H4 (cell line): Measurements from ENCODE around the gene OGFR. TPM values are rescaled to one million over a fixed set of nuclear protein-coding genes. Genes with fewer than 3 reads are reported as not detected.

Source experiments
- DNase-seq: peaks from one replicate; pipeline ENCODE4 v3.0.0-alpha.2; 2015; ENCODE audit warnings: low spot score
- total RNA-seq: library from RNA; depleted of rRNA; stranded (reverse); fragments of >200 nt; shearing (Covaris generic); gene quantifications from 2 replicates; pipeline ENCODE4 v1.2.3, GENCODE V29; 2014; rRNA removed

The OGFR gene
- total RNA-seq, 1 experiment from 2014 or later: 30.9 TPM

GRCh38 chr20:62859721-62860120 is 55.1 kb downstream of the OGFR start:
- no peak for DNase-seq

DNA sequence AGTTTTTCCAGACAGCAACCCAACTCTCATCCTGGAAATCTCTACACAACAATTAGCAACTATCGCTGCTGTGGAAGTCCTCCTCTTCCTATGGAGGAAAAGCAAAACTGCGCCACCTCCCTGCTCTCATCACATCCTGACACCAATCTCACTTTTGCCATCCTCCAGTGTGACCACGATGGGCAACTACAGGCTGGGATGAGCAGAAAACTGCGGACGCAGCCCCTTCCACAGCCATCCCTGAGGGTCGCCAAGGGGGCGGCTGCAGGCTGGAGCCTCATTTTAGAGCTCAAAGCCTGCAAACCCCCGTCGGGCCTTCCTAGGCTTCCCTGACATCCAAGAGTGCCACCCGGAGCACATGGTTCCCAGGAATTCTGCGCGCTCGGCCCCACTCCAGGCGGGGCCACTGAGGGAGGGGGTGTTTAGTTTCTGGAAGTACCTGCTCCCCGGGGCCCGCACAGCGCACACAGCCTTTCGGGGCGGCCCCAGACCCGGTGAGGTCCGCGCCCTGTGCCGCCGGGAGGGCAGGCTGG is 55.8 kb downstream of the OGFR start:
- no peak for DNase-seq

- DNase-seq: no peak
Measured at GRCh38 chr20:62860924-62861691, 56.5 kb downstream of the OGFR start.

DNA sequence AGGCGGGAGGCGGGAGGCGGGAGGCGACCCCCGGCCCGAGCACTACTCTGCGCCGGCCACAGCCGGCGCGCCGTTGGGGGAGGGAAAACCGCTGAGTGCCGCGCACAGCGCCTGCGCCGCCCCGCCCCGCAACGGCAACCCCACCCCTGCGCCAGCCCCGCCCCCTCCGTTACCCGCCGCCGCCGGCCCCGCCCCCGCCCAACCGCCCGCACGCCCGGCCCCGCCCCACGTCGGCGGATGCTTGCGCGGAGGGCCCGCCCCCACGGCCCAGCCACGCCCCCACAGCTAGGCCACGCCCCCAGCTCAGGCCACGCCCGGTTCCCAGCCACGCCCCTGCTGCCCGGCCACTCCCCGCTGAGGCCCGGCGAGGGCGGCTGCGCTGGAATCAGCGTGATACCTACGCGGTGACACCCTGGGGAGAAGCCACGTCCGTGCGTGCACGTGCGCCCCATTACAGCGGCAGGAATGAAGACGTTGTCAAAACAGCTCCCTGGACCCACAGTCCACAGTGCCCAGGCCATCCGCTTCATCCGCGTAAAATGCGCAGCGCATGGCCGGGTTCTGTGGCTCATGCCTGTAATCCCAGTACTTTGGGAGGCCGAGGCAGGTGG is 57.2 kb downstream of the OGFR start, which contains the start of gene TCFL5:
Gene TCFL5, minus strand, starts transcription at position 97 of the 611 bp plus-strand sequence. CDS start 152 bp downstream, outside the sequence.
- peak; percentile 71 for DNase-seq

Other genes starting within 250 kb of the OGFR start
- gene SLCO4A1, start 162.3 kb upstream of the OGFR start, total RNA-seq: 4.7 and 4.9 TPM in 2 replicates
- gene NTSR1, start 96.0 kb upstream of the OGFR start, total RNA-seq: not detected in 2 replicates
- 33.9 and 34.2 TPM in 2 replicates for gene MRGBP, start 8.4 kb upstream of the OGFR start, total RNA-seq
- not detected in 2 replicates for gene COL9A3, start 12.2 kb downstream of the OGFR start, total RNA-seq
- 10.3 and 11.7 TPM in 2 replicates for gene TCFL5, start 57.0 kb downstream of the OGFR start, total RNA-seq
- 14.7 and 16.9 TPM in 2 replicates for gene DIDO1, start 121.7 kb downstream of the OGFR start, total RNA-seq
- 19.6 and 23.7 TPM in 2 replicates for gene GID8, start 133.3 kb downstream of the OGFR start, total RNA-seq
- not detected in 2 replicates for gene SLC17A9, start 147.9 kb downstream of the OGFR start, total RNA-seq
- gene BHLHE23, start 202.1 kb downstream of the OGFR start, total RNA-seq: not detected in 2 replicates